GM20000 (cell line): ENCODE data around the gene HES2.
A peak's percentile ranks its signal among the peaks of the same experiment; 100 is the strongest.

ENCODE experiments used
- DNase-seq: peaks from one replicate; pipeline ENCODE4 v3.0.0; 2012; ENCODE audit warnings: low spot score
- CTCF ChIP-seq: IDR thresholded peaks from 2 replicates; pipeline ENCODE4 v1.5.1; 2012; ENCODE audit warnings: mild to moderate bottlenecking, control low read depth; ENCODE audit errors: extremely low read depth, missing control alignments

Gene HES2

GRCh38 chr1:6425658-6426057 is 5.9 kb upstream of the HES2 start:
- peak; percentile 16 for DNase-seq

GRCh38 chr1:6424619-6425593 is 5.2 kb upstream of the HES2 start, which contains the start of gene ESPN:
Gene ESPN, plus strand, starts transcription at chr1:6424776. Its CDS starts 180 bp downstream, at chr1:6424956.
- no peak for TF ChIP-seq CTCF
- peak; percentile 84 for DNase-seq

More at GRCh38 chr1:6425658-6426057, 5.9 kb upstream of the HES2 start:
- TF ChIP-seq CTCF = no peak

- DNase-seq = peak; percentile 50
- TF ChIP-seq CTCF = no peak
Measured at GRCh38 chr1:6424000-6424565, 4.4 kb upstream of the HES2 start.

- peak; percentile 91 for TF ChIP-seq CTCF
- DNase-seq = peak; percentile 90
Measured at GRCh38 chr1:6423321-6423999, 3.7 kb upstream of the HES2 start.

- TF ChIP-seq CTCF = no peak
Measured at GRCh38 chr1:6421266-6421665, 1.5 kb upstream of the HES2 start.

GRCh38 chr1:6420454-6421042 is 829 bp upstream of the HES2 start:
- TF ChIP-seq CTCF = no peak
- DNase-seq = peak; percentile 47

More at GRCh38 chr1:6421266-6421665, 1.5 kb upstream of the HES2 start:
- peak; percentile 43 for DNase-seq
